K562 (cell line): ENCODE measurements around the gene PLS1. TPM values are rescaled to one million over a fixed set of nuclear protein-coding genes. Genes with fewer than 3 reads are reported as not detected.

Experiments used
- EGR1 ChIP-seq: fragments of 450-650 bp; conservative IDR thresholded peaks from 2 replicates; pipeline ENCODE4 v1.6.1; 2017; ENCODE audit warnings: mild to moderate bottlenecking
- GATA2 ChIP-seq: sonication (generic); formaldehyde crosslinking; IDR thresholded peaks from 2 replicates; pipeline ENCODE4 v1.4.0; 2020; ENCODE audit warnings: mild to moderate bottlenecking, missing genetic modification reagents
- IRF1 ChIP-seq: sonication (generic); formaldehyde crosslinking; IDR thresholded peaks from 2 replicates; pipeline ENCODE4 v1.8.0; 2022; ENCODE audit warnings: missing genetic modification reagents, mild to moderate bottlenecking, borderline replicate concordance
- MAX ChIP-seq: sonication (generic); formaldehyde crosslinking; IDR thresholded peaks from 2 replicates; pipeline ENCODE4 v1.9.0; 2022; ENCODE audit warnings: mild to moderate bottlenecking, missing genetic modification reagents
- MAZ ChIP-seq, 2 experiments: fragments of 450-650 bp in 1 of 2; sonication (generic) in 1 of 2; formaldehyde crosslinking; IDR thresholded peaks in 1 of 2; conservative IDR thresholded peaks in 1 of 2; 2 replicates each; pipeline versions ENCODE4 v1.4.0 to v1.5.0; 2020; ENCODE audit warnings: mild to moderate bottlenecking in 1 of 2, missing genetic modification reagents in 1 of 2
- NCOA1 ChIP-seq: fragments of 450-650 bp; IDR thresholded peaks from 2 replicates; pipeline ENCODE4 v1.6.1; 2016; ENCODE audit warnings: low read depth
- PYGO2 ChIP-seq: fragments of 450-650 bp; IDR thresholded peaks from 2 replicates; pipeline ENCODE4 v1.6.1; 2016; ENCODE audit warnings: mild to moderate bottlenecking, missing genetic modification characterization, moderate library complexity, missing compliant biosample characterization
- SP1 ChIP-seq: sonication (generic); formaldehyde crosslinking; IDR thresholded peaks from 2 replicates; pipeline ENCODE4 v1.8.1; 2022; ENCODE audit warnings: mild to moderate bottlenecking, missing genetic modification reagents
- SPI1 ChIP-seq: IDR thresholded peaks from 2 replicates; pipeline ENCODE4 v1.6.1; 2011; ENCODE audit warnings: low read depth, low read length, control low read depth, borderline replicate concordance
- ZBTB9 ChIP-seq: fragments of 450-650 bp; formaldehyde crosslinking; IDR thresholded peaks from 2 replicates; pipeline ENCODE4 v1.4.0; 2020; ENCODE audit warnings: mild to moderate bottlenecking, moderate library complexity
- ZNF609 ChIP-seq: sonication (generic); formaldehyde crosslinking; IDR thresholded peaks from 2 replicates; pipeline ENCODE4 v1.8.1; 2023; ENCODE audit warnings: missing genetic modification reagents, mild to moderate bottlenecking, borderline replicate concordance
- polyA plus RNA-seq, 8 experiments: library from polyadenylated mRNA; depleted of rRNA in 4 of 8; stranded (reverse) in 5 of 8; unstranded in 3 of 8; fragments of >200 nt; fragmentation: Nextera tagmentation in 2 of 8; fragmentation: Illumina TruSeq in 1 of 8; extraction: Ambion mirVana in 2 of 8; extraction: Trizol in 1 of 8; gene quantifications; 2 replicates each; pipeline versions ENCODE4 v1.2.1 to v1.2.3, GENCODE V29; 2011 to 2014; ENCODE audit warnings: inconsistent platforms in 1 of 8, missing spikeins in 1 of 8
- total RNA-seq, 7 experiments: library from RNA; depleted of rRNA in 6 of 7; stranded (reverse); fragments of >200 nt in 6 of 7; fragmentation: Illumina TruSeq in 2 of 7; extraction: Trizol in 2 of 7; gene quantifications; 2 replicates each; pipeline versions ENCODE4 v1.2.1 to v1.2.3, GENCODE V29; 2011 to 2021; ENCODE audit warnings: low replicate concordance in 1 of 7
- TF ChIP-seq, protein P1 (sequence below): fragments of 450-650 bp; IDR thresholded peaks from 2 replicates; pipeline ENCODE4 v1.7.1; 2018; ENCODE audit warnings: mild to moderate bottlenecking, low read depth; ENCODE audit not compliant: partially characterized antibody
- TF ChIP-seq, protein P2 (sequence below): fragments of 250-450 bp; sonication (Bioruptor Pico); IDR thresholded peaks from 2 replicates; pipeline ENCODE4 v1.5.0; 2022; ENCODE audit warnings: mild to moderate bottlenecking

Gene PLS1
- total and polyA plus RNA-seq, 9 of the 15 experiments (the other 6 are each of a cell fraction or from before 2014, with no cell fraction given), result 6.1 to 21.3 (median 13.0) TPM

- TF ChIP-seq, protein P1, sequence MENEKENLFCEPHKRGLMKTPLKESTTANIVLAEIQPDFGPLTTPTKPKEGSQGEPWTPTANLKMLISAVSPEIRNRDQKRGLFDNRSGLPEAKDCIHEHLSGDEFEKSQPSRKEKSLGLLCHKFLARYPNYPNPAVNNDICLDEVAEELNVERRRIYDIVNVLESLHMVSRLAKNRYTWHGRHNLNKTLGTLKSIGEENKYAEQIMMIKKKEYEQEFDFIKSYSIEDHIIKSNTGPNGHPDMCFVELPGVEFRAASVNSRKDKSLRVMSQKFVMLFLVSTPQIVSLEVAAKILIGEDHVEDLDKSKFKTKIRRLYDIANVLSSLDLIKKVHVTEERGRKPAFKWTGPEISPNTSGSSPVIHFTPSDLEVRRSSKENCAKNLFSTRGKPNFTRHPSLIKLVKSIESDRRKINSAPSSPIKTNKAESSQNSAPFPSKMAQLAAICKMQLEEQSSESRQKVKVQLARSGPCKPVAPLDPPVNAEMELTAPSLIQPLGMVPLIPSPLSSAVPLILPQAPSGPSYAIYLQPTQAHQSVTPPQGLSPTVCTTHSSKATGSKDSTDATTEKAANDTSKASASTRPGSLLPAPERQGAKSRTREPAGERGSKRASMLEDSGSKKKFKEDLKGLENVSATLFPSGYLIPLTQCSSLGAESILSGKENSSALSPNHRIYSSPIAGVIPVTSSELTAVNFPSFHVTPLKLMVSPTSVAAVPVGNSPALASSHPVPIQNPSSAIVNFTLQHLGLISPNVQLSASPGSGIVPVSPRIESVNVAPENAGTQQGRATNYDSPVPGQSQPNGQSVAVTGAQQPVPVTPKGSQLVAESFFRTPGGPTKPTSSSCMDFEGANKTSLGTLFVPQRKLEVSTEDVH, result peak; percentile 94
- peak; percentile 84 to 97 for TF ChIP-seq MAZ (CRISPR knock-in tag; conservative IDR thresholded peaks at IDR 0.05 in 1 of 2, IDR thresholded peaks at IDR 0.05 in 1 of 2)
- TF ChIP-seq MAX, result peak; percentile 92
- peak; percentile 99 for TF ChIP-seq SP1
- TF ChIP-seq, protein P2, sequence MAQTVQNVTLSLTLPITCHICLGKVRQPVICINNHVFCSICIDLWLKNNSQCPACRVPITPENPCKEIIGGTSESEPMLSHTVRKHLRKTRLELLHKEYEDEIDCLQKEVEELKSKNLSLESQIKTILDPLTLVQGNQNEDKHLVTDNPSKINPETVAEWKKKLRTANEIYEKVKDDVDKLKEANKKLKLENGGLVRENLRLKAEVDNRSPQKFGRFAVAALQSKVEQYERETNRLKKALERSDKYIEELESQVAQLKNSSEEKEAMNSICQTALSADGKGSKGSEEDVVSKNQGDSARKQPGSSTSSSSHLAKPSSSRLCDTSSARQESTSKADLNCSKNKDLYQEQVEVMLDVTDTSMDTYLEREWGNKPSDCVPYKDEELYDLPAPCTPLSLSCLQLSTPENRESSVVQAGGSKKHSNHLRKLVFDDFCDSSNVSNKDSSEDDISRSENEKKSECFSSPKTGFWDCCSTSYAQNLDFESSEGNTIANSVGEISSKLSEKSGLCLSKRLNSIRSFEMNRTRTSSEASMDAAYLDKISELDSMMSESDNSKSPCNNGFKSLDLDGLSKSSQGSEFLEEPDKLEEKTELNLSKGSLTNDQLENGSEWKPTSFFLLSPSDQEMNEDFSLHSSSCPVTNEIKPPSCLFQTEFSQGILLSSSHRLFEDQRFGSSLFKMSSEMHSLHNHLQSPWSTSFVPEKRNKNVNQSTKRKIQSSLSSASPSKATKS (CRISPR knock-in tag), result no peak
- no peak for TF ChIP-seq IRF1 (CRISPR knock-in tag)
- peak; percentile 75; the same call in 1 of the 2 replicates for TF ChIP-seq ZNF609 (CRISPR knock-in tag)
- TF ChIP-seq GATA2 (CRISPR knock-in tag), result no peak
- peak; percentile 46; the same call in 1 of the 2 replicates for TF ChIP-seq SPI1
- peak; percentile 76 for TF ChIP-seq NCOA1
- no peak; the same call in none of the 2 replicates for TF ChIP-seq EGR1
- no peak for TF ChIP-seq PYGO2 (tag)
- TF ChIP-seq ZBTB9 (CRISPR knock-in tag), result peak; percentile 61; the same call in 1 of the 2 replicates
Measured at GRCh38 chr3:142578329-142579223, 17.6 kb upstream of the PLS1 start, which contains the start of gene ATR (continued).
